Retinal pigment epithelial cell (primary cell): ENCODE results near the gene SH3BP2.

Experiments used
- DNase-seq: peaks from one replicate; pipeline ENCODE4 v3.0.0-alpha.2; 2010; ENCODE audit warnings: low read depth
- H3K4me3 ChIP-seq: 2 replicates; pipeline ENCODE4 v1.5.1; 2011; ENCODE audit warnings: mild to moderate bottlenecking, low read length, control low read depth, moderate library complexity
- CTCF ChIP-seq: conservative IDR thresholded peaks from 2 replicates; pipeline ENCODE4 v1.5.1; 2011; ENCODE audit warnings: low read depth, low read length, control low read depth, inconsistent platforms

SH3BP2 gene

GRCh38 chr4:2847302-2847871 lies 54.5 kb downstream of the SH3BP2 start:
- no peak for TF ChIP-seq CTCF
- no peak for DNase-seq
- no peak overlapping the region for H3K4me3 ChIP-seq

- H3K4me3 ChIP-seq, result no peak overlapping the region
- TF ChIP-seq CTCF, result no peak
- peak; percentile 30 for DNase-seq
These were observed 55.6 kb downstream of the SH3BP2 start for GRCh38 chr4:2848449-2848848.

DNA sequence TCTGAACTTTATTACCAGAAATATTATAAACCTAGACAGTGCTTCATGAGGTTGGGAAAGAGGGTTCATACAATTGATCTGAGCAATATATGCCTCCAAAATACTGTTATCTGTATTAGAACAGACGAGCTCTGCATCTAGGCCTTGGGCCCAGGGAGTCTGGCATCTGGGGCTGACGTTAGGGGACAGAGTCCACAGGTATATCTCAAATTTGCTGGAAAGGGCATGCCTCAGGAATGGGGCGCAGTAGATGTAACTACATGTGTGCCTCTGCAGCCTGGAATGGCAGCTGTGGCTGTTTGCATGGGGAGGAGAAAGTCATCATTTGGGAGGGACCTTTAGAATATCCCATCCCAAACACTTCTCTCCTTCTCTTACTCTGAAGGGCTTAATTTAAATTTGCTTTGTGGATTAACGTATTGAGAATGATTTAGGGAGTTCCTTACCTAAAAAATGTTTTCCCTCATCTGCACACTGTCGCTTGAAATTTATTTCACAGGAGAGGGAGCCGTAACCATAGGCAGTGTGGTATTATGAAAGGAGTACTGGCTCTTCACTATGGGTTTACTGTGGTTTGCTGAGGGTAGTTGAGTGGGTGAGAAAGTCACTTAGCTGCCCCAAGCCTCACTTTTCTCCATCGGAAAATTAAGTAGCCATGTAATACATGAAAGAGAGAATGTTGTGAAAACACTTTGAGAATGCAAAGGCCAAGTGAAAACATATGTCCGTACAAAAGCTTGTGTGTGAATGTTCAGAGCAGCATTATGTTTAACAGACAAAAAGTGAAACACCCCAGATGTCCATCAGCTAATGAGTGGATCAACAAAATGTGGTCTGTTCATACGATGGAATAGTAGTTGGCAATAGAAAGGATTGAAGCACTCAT lies 56.6 kb downstream of the SH3BP2 start:
- no peak overlapping the region for H3K4me3 ChIP-seq
- no peak for DNase-seq
- no peak for TF ChIP-seq CTCF

DNA sequence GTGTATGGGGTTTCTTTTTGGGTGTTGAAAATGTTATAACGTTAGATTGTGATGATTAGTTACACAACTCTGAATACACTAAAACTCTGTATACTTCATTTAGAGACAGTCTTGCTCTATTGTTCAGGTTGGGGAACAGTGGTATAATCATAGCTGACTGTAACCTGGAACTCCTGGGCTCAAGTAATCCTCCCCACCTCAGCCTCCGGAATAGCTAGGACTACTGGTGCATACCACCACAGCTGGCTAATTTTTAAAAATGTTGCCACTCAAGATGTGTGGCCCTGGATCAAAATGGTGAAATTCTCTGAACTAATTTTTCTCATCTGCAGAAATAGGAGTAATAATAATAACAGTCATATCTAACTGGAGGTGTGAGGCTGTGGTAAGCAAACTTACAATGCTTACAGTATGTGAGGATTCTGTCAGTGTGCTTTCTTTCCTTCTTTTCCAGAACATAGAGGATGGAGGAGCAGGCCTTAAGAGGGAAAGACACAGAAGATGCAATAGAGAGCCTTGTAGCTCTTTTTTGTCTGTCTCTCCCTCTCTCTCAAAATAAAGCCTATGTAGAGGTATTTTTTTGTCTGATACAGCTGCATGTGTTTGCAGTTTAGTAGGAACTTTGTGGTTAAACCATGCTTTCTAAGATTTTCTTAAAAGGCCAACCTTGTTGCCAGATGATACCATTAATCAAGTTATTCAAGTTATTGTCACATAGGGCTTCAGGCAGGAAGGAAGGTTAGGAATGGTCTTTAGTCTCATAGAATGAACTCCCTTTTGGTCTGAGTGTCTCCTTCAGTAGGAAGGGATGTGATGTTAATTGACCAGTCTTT lies 58.3 kb downstream of the SH3BP2 start:
- no peak for TF ChIP-seq CTCF
- no peak overlapping the region for H3K4me3 ChIP-seq
- DNase-seq, result no peak

DNA sequence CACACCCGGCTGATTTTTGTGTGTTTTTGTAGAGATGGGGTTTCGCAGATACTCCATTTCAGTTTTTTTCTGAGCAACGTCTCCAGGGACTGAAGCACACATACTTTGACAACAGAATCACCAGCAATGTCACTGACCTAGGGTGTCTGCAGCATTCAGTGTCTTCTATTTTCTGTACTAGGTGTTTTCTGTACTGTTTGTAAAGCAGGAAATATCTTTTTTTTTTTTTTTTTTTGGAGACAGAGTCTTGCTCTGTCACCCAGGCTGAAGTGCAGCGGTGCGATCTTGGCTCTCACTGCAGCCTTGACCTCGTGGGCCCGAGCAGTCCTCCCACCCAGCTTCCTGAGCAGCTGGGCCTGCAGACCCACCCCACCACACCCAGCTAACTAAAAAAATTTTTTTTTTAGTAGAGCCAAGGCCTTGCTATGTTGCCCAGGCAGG lies 59.6 kb downstream of the SH3BP2 start:
- H3K4me3 ChIP-seq, result no peak overlapping the region
- no peak for DNase-seq
- TF ChIP-seq CTCF, result no peak

DNA sequence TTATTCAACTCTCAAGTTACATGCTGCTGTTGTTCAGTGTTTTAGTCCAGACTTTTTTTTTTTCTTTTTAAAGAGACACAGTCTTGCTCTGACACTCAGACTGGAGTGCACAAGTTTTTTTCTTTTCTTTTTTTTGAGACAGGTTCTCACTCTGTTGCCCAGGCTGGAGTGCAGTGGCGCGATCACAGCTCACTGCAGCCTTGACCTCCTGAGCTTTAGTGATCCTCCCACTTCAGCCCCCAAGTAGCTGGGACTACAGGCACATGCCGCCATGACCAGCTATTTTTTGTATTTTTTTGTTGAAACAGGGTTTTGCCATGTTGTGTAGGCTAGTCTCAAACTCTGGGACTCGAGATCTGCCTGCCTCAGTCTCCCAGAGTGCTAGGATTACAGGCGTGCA lies 62.7 kb downstream of the SH3BP2 start:
- H3K4me3 ChIP-seq, result no peak overlapping the region
- TF ChIP-seq CTCF, result no peak
- no peak for DNase-seq
